Measurements from ENCODE around the gene LIMS1.
"Not testable (repeated sequence)": the region's sequence is repeated elsewhere in the genome, so short reads cannot be mapped to it uniquely, and the experiment has no call there.

LIMS1 gene

DNA sequence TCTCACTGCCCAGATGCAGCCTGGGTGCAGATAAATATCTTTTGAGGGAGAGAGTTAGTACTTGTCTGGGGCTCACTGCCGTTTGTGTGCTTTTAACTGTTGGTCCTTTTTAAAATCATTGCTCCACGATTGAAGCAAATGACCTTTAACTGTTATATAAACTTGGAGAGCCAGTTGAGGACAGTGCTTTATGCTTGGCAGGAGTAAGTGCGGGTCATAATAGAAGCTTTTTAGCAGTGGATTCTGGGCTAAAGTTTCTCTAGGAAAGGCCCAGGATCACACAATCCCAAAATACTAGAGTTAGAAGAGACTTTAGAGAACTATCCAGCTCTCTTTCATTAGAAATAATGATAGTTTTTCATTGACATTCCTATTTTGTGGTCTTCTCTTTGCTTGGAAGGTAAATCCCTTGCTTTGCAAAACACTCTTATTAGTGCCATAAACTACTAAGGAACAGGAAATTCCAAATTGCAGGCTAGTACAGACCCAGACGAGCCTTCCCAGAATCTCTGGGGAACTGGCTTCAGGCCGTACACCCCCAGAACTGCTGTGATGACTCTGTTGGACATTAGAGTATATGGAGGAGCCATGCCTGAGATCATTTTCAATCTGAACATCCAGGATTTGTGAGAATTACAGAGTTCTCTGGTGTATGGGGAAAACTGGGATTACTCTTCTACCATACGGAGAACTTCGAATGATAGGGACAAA, 19.1 kb downstream of the LIMS1 start:
- DNase-seq (ENCODE audit: low spot score), result no peak

DNA sequence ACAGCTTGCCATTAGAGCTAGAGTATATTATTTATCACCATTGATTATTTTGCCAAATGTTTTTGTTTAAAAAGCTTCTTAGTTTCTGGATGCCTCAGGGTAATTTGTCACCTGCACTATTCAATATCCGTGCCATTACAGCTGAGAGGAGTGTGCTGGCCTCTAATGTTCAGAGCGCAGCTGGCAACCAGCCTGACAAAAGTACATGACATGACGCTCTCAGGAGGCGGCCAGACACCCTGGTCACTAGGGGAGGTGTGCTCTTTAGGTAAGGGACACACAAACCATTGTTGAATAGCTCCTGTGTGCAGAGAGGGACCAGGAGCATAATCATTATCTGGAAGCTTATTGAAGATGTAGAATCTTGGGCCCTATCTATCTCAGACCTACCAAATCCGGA, 20.3 kb downstream of the LIMS1 start:
- DNase-seq (ENCODE audit: low spot score), result no peak

DNA sequence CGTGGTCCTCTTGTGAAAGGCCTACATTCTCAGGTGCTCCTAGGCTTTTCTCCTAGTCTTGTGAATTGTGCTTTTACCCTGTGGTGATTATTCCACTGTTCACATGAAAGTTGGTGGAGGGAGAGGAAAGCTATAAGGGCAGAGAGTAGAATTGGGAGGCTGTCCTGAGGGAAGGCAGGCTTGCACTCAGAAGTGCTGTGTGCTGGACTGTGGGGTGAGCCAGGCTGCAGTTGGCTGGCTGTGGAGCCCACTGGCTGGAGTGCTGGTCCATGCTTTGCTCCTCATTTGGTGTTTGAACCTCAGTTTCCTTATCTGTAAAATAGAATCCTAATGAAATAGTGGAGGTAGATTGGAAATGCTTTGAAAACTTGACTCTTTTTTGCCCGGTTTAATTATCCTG, 21.3 kb downstream of the LIMS1 start:
- no peak for DNase-seq (ENCODE audit: low spot score)

DNA sequence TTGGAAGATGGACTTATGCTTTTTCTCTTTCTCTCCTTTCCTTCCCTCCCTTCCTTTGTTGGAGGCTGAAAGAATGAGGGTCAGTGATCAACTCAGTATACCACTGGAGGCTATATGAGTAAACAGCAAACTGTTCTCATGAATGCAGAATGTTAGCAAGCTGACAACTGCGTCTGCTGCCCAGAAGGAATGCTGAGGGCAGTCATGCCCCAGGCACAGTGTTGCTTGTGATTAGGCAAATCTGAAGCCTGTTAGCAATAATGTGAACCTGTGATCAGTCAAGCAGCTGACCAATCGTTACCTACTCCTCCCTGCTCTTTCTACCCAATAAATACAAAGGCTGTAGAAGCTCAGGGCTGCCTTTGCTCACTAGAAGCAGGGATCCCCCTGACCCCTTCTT, 22.3 kb downstream of the LIMS1 start:
- DNase-seq (ENCODE audit: low spot score), result not testable (repeated sequence)

DNA sequence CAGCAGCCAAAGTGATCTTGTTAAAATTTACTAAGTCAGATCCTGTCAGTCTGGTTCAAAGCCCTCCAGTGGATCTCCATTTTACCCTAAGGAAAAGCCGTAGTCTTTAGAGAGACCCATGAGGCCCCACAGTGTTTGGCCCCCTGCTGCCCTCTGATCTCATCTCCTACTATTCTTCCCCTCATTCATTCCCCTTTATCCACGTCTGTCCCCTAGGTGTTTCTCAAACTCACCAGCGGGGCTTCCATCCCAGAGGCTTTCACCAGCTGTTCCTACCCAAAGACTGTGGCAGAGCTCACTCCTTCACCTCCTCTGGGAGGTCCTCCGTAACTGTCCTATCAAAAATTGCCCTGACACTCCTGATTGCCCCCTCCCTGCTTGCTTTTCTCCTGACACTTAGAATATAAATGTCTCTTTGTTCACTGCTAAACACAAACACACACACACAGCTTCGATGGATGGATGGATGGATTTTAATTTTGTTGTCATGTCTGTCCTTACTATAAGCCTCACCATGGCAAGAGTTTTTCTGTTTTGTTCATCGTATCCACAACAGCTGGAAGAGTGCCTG, 26.1 kb downstream of the LIMS1 start:
- DNase-seq (ENCODE audit: low spot score), result no peak

DNA sequence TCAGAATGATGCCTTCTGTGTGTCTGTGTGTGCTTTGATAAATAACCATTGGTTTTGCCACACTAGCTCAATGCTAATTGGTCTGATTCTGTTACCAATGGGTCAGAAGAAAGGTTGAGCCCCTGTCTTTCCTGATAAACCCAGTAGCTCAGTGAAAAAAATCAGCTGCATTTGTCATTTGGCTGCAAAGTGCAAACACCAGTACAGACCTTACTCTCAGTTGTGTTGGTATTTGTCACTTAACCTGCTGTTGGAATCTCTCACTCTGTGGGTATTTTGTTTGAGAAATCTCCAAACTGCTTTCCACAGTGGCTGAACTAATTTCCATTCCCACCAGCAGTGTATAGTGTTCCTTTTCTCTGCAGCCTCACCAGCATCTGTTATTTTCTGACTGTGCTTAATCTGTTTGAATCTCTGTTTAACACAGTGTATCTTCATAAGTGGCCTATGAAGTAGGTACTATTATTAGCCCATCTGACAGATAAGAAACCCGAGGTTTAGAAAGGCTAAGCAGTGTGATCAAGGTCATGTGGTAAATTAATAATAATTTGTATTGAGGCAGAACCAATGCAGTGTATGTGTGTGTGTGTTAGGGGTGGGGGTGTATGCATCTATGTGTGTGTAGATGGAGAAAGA, 26.7 kb downstream of the LIMS1 start:
- DNase-seq (ENCODE audit: low spot score), result no peak

DNA sequence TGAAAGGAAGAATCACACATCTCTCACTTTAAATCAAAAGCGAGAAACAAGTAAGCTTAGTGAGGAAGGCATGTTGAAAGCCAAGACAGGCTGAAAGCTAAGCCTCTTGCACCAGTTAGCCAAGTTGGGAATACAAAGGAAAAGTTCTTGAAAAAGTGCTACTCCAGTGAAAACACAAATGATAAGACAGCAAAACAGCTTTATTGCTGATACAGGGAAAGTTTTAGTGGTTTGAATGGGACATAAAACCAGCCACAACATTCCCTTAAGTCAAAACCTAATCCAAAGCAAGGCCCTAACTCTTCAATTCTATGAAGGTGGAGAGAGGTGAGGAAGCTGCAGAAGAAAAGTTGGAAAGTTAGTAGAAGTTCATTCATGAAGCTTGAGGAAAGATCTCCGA, 28.0 kb downstream of the LIMS1 start:
- DNase-seq (ENCODE audit: low spot score), result no peak

DNA sequence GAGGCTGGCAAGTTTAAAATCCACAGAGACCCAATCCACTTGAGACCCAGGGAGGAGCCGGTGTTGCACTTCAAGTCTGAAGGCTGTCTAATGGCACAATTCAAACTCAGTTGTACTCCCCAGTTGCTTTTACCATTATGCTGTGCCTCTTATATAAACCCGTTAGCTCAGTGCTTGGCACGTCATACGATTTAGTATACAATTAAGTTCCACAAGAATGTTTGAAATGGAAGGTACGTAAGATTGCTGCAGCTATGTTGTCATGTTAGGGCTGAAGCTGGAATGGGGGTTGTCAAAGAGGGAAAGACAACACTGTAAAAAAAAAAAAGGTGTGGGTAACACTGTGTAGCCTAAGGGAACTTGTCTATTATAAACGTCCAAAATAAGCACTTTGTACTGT, 30.2 kb downstream of the LIMS1 start:
- DNase-seq (ENCODE audit: low spot score), result no peak

DNA sequence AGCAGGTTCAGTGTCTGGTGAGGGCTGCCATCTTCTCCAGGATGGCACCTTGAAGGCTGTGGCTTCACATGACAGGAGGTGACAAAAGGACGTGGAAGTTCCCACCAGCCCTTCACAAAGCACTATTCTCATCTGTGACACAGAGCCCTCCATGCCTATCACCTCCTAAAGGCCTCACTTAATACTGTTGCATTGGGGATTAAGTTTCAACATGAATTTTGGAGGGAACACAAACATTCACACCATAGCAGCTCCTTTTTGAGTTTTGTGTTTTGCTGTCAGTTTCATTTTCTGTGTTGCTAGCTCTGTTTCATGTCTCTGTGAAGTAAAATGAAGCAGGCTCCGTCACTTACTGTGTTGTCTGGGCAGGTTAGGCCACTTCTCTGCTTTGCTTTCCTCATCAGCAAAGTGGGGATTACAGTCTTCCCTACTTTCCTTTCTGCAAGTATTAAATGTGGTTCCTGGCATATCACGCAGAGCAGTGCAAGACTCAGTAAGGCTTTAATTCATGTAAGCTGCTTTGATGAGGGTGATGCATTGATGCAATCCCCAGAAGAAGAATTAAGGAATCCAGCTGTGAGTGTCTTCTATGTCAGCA, 31.6 kb downstream of the LIMS1 start:
- no peak for DNase-seq (ENCODE audit: low spot score)

DNA sequence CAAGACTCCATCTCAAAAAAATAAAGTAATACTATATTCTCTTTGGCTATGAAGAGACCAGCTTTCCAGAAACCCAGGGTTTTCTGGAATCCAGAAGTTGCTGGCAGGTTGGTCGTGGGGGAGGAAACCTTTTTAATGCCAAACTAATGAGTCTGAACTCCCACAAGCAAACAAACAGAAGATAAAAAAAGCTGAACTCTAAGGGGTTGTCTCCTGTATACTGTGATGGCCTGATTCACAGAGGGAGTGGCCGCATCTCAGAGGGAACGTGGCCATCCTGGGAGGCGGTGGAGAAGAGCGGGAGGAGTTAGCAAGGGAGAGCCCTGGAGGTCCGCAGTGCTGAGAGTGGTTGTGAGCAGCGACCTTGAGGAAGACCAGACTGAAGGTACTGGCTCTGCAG, 36.1 kb downstream of the LIMS1 start:
- no peak for DNase-seq (ENCODE audit: low spot score)

DNA sequence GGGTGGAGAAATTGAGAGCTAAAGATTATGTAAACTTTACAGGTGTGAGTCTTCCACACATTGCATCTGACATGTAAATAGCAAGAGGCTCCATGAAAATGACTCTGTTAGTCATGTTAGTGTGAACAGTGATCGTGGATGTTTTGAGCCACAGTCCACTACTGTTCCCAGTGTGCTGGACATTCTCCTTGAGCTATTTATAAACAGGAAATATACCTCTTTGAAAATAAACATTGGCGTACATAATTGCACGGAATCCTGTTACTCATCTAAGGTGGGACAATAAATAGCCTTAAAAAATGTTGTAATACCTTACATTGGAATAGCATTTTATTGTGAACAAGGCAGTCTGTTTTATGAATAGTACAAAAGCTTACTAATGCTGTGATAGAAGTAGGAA, 37.0 kb downstream of the LIMS1 start:
- no peak for DNase-seq (ENCODE audit: low spot score)

DNA sequence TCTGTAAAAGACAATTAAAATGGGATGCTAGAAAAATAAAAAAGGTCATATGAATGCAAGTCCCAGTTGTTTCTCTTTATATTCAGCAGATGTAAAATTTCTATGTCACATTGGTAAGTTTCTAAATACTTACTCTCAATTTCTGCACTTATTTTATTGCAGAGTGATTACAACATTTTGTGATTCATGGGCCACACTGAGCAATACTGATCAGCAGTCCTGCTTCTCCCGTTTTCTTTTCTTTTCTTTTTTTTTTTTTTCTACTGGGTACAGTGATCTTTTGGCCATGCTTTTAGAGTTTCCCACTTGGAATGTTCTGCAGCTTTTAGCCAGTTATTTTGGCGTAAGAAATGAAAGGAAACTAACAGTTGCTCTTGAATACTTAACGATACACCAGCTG, 38.8 kb downstream of the LIMS1 start:
- DNase-seq (ENCODE audit: low spot score), result no peak

DNA sequence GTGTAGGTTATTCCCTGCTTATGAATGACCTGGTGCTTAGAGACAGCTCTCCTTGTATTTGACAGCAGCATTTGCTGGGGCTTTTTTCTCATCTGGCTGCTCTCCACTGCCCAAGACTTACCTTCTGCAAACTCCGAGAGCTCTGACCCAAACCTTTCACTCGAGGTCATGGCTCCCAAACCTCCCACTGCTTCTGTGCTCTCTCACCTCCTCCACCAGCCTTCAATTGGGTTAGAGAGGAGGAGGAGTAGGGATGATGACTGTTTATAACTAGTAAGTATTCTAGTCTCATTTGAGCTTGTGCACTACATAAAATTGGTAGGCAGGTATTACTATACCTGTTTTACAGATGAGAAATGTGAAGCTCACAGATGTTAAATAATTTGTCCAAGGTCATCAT, 40.1 kb downstream of the LIMS1 start:
- no peak for DNase-seq (ENCODE audit: low spot score)

DNA sequence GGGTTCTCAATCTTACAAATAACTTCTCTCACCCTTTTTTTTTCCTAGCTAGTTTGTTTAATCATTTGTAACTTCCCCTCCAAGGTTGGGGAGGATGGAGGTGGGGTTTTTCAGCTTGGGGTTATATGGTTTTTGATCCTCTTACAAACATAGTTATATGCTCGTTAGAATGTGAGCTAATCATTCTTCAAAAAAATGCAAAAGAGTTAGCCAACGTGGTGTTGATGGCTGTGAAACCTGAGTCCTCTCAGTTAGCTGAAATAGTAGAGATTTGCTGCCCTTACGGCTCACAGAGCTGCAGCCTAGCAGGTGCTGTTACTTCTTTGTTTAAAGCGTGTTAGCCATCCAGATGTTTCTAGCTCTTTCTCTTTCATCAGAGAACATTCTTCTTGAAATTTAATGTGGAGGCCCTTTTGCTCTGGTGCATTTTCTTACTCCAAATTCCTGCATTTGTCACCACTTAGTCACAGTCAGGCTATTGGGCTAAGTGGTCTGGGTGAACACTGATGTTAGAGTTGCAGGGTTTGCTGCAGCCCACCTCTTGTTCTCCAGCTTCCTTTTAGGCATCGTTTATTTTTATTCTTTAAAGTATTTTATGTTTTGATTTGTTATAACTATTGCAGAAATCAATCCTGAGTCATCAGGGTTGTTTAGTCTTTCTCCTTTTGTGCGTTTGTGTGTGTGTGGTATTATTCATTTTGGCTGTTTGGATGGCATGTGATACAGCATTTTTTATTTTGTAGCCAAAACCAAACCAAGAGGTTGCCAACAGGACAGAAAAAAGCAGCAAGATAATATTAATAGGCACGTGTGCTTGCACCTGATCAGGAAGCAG, 41.1 kb downstream of the LIMS1 start:
- no peak for DNase-seq (ENCODE audit: low spot score)

DNA sequence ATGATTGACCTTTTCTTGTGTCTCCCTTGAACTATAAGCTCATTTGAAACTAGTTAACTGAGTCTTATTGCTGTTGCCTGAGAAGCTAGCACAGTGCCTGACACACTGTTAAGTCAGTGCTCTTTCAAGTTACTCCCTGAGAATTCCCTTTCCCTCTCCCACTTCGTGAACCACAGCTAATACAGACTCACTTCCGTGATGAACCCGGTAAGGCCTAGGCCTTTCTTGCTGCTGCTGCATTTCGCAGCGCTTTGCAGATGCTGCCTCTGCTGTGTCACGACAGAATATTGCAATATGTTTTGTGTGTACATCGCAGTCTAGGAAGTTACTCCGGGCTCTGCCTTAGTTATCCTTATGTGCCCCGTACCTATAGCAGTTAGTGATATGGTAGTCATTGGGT, 42.8 kb downstream of the LIMS1 start:
- DNase-seq (ENCODE audit: low spot score), result no peak

DNA sequence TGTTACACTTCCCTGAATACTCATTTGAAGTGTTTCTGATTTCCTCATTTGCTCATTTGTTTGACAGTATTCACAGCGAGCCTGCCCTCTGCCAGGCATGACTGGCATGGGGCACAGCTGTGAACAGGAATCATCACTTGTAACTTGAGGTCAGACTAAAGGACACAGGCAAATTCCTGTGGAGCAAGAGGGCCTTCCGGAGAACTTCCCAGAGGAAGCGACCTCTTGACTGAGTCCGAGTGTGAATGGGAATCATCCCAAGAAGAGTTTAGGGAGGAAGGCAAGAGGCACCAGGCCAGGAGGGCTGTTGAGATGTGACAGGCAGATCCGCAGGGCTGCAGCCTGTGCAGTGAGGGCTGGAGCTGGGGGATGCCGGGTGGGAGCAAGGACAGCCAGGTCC, 45.4 kb downstream of the LIMS1 start:
- DNase-seq (ENCODE audit: low spot score), result no peak

DNA sequence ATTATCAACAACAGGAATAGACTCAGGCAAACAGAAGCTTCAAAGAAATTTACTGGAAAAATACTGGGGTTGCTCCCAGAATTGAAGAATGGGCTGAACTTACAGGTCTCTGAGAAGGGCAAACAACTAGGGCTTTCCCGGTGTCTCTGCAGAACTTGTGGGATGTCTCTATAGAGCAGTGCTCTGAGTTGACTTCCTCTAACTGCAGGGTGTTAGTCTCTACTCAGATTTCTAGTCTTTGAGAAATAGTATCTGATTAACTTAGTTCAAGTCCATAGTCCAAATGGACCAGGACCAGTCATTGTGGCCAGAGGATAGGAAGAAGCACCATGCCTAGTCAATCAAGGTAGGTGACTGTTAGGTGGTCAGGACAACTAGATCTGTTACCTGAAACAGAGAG, 45.8 kb downstream of the LIMS1 start:
- no peak for DNase-seq (ENCODE audit: low spot score)

DNA sequence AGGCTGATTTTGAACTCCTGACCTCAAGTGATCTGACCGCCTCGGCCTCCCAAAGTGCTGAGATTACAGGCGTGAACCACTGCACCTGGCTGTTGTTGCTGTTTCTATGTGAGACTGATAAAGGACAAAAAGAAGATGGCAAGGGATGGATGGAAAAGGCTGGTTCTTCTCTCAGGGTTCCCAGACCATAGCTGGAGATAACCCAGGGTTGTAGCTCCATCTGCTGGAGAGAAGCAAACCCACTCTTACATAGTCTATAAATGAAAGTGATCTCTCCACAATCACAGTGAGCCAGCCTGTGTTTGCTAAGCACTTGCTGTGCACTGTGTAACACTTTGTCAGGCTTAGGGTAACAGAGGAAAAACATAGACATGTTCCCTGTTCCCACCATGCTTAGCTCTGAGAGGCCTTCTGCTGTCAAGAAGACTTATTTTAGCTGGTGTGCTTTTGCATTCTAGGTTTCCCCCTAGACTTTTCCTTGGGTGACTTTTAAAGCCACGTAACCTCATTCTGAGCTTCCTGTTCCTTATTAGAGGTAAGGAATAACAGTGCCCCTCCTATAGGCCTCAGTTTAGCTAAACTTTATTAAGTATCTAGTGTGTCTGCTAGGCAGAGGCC, 49.7 kb downstream of the LIMS1 start:
- peak; percentile 87 for DNase-seq (ENCODE audit: low spot score)

DNA sequence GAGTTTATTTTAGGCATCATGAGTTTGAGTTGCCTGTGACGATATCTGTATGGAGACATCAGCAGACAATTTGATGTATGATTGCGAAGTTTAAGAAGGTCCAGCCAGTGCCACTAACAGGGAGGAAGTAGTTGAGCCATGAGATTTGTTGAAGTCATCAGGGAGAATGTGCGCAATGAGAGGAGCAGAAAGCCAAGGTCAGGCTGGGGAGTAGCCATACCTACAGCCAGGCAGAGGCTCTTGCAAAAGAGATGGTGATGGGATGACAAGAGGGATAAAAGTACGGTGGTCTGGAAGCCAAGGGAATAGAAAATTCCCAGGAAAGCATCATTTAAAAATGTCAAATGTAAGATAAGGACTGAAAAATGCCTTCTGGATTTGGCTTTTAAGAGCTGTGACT, 51.2 kb downstream of the LIMS1 start:
- DNase-seq (ENCODE audit: low spot score), result no peak

DNA sequence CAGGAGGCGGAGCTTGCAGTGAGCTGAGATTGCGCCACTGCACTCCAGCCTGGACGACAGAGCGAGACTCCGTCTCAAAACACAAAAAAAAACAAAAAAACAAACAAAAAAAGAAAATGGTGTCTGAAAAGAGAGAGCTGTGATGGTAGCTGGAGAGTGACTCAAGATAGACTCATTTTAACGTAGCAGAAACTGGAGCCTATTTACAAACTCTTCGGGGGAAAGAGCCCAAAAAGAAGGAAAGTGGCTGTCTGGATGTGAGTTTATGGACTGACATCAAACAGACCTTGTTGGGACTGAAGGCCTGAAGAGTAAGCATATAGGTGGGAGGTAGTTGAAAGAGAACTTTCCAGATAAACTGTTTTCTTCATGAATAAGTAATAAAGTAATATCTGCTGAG, 51.8 kb downstream of the LIMS1 start:
- DNase-seq (ENCODE audit: low spot score), result no peak

DNA sequence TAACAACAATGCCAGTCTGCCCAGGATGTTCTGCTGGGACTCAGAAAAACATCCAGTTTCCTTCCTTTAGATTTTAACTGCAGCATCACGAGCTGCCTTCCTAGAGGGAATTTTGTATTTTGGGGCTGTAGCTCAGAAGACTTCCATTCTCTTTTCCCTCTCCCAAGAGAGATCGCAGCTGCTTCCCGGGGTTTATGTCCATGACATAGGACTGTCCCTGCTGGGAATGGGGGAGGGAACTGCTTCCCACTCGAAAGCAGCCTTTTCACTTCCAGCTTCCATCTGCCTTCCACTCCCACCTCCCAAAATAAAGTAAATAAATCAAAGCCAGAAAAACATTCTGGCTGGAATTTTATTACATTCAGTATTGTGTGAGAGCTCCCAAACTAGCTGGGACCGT, 52.4 kb downstream of the LIMS1 start:
- DNase-seq (ENCODE audit: low spot score), result no peak

DNA sequence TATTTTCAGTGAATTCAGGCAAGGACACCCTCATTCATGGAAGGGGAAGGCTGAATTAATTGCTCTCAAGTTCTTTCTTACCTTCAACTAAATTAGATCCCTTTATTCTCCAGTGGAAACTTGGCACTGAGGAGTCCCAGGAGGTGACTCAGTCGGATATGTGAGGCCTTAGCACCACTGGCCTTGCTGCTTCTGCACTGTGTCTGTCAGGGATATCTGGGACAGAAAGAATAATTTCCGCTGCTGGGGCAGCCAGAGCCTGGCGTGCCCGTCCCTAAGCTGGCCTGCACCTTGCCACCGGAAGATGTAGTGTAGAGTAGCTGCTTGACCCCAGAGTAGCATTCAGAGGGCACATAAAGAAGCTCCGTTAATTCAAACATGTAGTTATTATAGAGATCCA, 53.4 kb downstream of the LIMS1 start:
- no peak for DNase-seq (ENCODE audit: low spot score)

All from COLO829 (cell line).